ENCODE measurements around the gene ANKRD42. TPM values are rescaled to one million over a fixed set of nuclear protein-coding genes. Genes with fewer than 3 reads are reported as not detected.
A peak's percentile ranks its signal among the peaks of the same experiment; 100 is the strongest.

ANKRD42 gene
- total and polyA plus RNA-seq, 2 of the 8 experiments (the other 6 are each of a cell fraction or from before 2014, with no cell fraction given), result 2.0 to 5.5 TPM

DNA sequence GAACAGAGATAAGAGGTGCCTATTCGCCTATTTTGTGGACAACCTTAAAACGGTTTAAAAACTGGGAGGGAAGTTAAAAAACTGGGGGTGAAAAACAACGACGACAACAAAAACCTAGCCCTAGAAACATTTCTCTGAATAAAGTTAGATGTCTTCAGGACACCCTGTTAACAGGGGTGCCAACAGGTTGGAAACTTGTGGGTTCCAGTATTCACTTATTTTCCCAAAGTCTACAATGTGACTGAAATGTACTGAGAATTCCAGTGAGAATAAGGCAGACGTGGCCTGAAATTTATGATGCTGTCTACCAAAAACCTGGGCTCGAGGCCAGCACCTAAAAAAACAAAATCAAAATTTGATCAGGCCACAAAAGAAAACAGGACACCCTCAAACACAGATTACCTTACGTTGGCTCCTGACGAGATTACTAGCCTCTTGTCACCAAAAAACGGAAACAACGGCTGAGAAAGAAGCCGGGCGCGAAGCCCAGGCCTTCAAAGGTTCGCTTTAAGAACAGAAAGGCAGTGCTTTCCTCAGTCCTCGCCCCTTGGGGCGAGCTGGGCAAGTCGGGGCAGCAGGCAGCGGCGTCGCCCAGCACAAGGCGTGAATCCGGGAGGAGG, 91.7 kb downstream of the ANKRD42 start:
- peak overlapping the region; percentile 96 for H2BK5ac ChIP-seq (ENCODE audit: low read depth, low read length)
- ChIA-PET CTCF (ENCODE audit: partially characterized antibody) (interaction anchor here (0.6 to 2.0 kb wide), 5 partner anchors 10 to 314 kb away, joined by 3 to 6 read pairs (median 3); no protein-coding TSS in a partner anchor), POLR2A (ENCODE audit: partially characterized antibody) (interaction anchor here (0.8 to 2.1 kb wide), 15 partner anchors 9 to 537 kb away, joined by 3 to 7 read pairs (median 3); partner anchors contain the start of genes DDIAS, PCF11 and PRCP)
- H3K14ac ChIP-seq (ENCODE audit: insufficient read length), result no peak overlapping the region
- no peak overlapping the region for H2BK15ac ChIP-seq (ENCODE audit: low read length)
- H3K23ac ChIP-seq (ENCODE audit: insufficient read length), result no peak overlapping the region
- no peak overlapping the region for H2BK20ac ChIP-seq (ENCODE audit: low read length)
- no peak overlapping the region for H4K91ac ChIP-seq (replicated peaks; ENCODE audit: insufficient read length, low read length)
- peak overlapping the region; percentile 95 for H3K27ac ChIP-seq (ENCODE audit: low read depth, low read length)
- H2BK120ac ChIP-seq (replicated peaks; ENCODE audit: low read depth, low read length), result no peak overlapping the region
- H3K4me1 ChIP-seq (replicated peaks in 1 of 4; ENCODE audit: control insufficient read depth in 3 of 4, insufficient read depth in 4 of 4, low read length in 3 of 4), result 0 out of 7 replicates have a peak, but pooled peaks cover 0 to 1% (median 0%) of the 10 kb centered on the region in 4 experiments
- H3K23me2 ChIP-seq (ENCODE audit: low read depth, low read length), result peaks cover 2% of the 10 kb centered on the region; the same call in 1 of the 2 replicates
- FAIRE-seq, result no peak
- DNase-seq (ENCODE audit: low read depth in 1 of 2, low spot score in 2 of 2), result no peak
- no peaks in the 10 kb centered on the region for H3K36me3 ChIP-seq (ENCODE audit: control insufficient read depth in 2 of 4, insufficient read depth in 4 of 4, low read length in 3 of 4)
- peak overlapping the region; percentile 49 for H4K5ac ChIP-seq (ENCODE audit: insufficient read length, low read depth, low read length)
- no peak overlapping the region for H3K4ac ChIP-seq (replicated peaks; ENCODE audit: insufficient read length, low read depth, low read length)
- H4K8ac ChIP-seq (ENCODE audit: extremely low read depth, insufficient read depth, low read length), result peak overlapping the region; percentile 66; the same call in 1 of the 2 replicates
- H3K79me1 ChIP-seq (ENCODE audit: low read depth, low read length), result no peaks in the 10 kb centered on the region
- TF ChIP-seq E2F6 (IDR thresholded peaks at IDR 0.05) (peak; percentile 44; the same call in 1 of the 2 replicates), MAX (IDR thresholded peaks at IDR 0.05) (peak; percentile 66; the same call in 1 of the 2 replicates), RAD21 (IDR thresholded peaks at IDR 0.05 in 1 of 2, conservative IDR thresholded peaks at IDR 0.05 in 1 of 2; ENCODE audit: low read depth in 2 of 2, low read length in 2 of 2) (0 out of 4 replicates have a peak, but pooled peaks of 1 of the 2 experiments have one; percentile 3)
- TF ChIP-seq, protein P1, sequence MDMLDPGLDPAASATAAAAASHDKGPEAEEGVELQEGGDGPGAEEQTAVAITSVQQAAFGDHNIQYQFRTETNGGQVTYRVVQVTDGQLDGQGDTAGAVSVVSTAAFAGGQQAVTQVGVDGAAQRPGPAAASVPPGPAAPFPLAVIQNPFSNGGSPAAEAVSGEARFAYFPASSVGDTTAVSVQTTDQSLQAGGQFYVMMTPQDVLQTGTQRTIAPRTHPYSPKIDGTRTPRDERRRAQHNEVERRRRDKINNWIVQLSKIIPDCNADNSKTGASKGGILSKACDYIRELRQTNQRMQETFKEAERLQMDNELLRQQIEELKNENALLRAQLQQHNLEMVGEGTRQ (IDR thresholded peaks at IDR 0.05; ENCODE audit: low read length), result no peak
- no peak overlapping the region for H2AK5ac ChIP-seq (ENCODE audit: low read depth, low read length)
- no peaks in the 10 kb centered on the region for H3K27me3 ChIP-seq (replicated peaks in 1 of 4; ENCODE audit: control insufficient read depth in 3 of 4, extremely low read depth in 1 of 4, insufficient read depth in 3 of 4, low read length in 3 of 4)
- H3K18ac ChIP-seq (ENCODE audit: extremely low read depth, low read length), result peak overlapping the region; percentile 76
- peak overlapping the region; percentile 43 for H3K56ac ChIP-seq (replicated peaks; ENCODE audit: insufficient read length, low read depth, low read length)
- H2AFZ ChIP-seq (ENCODE audit: low read length), result peak overlapping the region; percentile 12; the same call in 1 of the 2 replicates
- peak overlapping the region; percentile 82 to 99 (median 92) for H3K4me3 ChIP-seq (ENCODE audit: extremely low read depth in 1 of 4, insufficient read depth in 2 of 4, low read depth in 3 of 4, low read length in 4 of 4)
- no peaks in the 10 kb centered on the region for H4K20me1 ChIP-seq (replicated peaks in 1 of 2; ENCODE audit: control insufficient read depth in 1 of 2, insufficient read depth in 2 of 2, low read length in 2 of 2)
- H3K9me3 ChIP-seq (ENCODE audit: insufficient read depth in 2 of 2, low read depth in 1 of 2, low read length in 1 of 2), result no peaks in the 10 kb centered on the region
- H3K9ac ChIP-seq (replicated peaks in 1 of 4; ENCODE audit: extremely low read depth in 1 of 4, low read depth in 3 of 4, low read length in 3 of 4), result peak overlapping the region; percentile 79 to 94 (median 91)
- 7% methylated on average over 22 of the region's 22 CpGs; no CpG with 5 or more reads in 1 of the 2 experiments for WGBS, 2 experiments (ENCODE audit: extremely low coverage in 1 of 2, insufficient coverage in 1 of 2, insufficient read length in 1 of 2, insufficient replicate concordance in 2 of 2, low coverage in 1 of 2, low lambda C conversion rate in 2 of 2, missing lambda C conversion rate in 1 of 2)
- peak overlapping the region; percentile 83; the same call in 1 of the 2 replicates for H2BK12ac ChIP-seq (ENCODE audit: low read depth, low read length)
- peaks cover 0 to 35% of the 10 kb centered on the region in 2 experiments; a peak in 3 of 4 replicates for H3K79me2 ChIP-seq (ENCODE audit: control insufficient read depth in 1 of 2, insufficient read depth in 2 of 2, low read length in 2 of 2)
- peak overlapping the region; percentile 78 to 81 for H3K4me2 ChIP-seq (ENCODE audit: insufficient read depth in 1 of 2, low read depth in 2 of 2, low read length in 2 of 2)

Measured in H1 (cell line).